ENCODE measurements around the gene OTOF.

- TF ChIP-seq REST (IDR thresholded peaks at IDR 0.05; ENCODE audit: insufficient read depth in 1 of 2, low read depth in 2 of 2, low read length in 2 of 2), result no peak
- TF ChIP-seq POLR2AphosphoS5 (IDR thresholded peaks at IDR 0.05; ENCODE audit: low read depth, low read length), result no peak
- TF ChIP-seq SIN3A (IDR thresholded peaks at IDR 0.05; ENCODE audit: borderline replicate concordance, insufficient read depth, low read length), result no peak
These were observed 11.4 kb upstream of the OTOF start for GRCh38 chr2:26489213-26489850.

All from PFSK-1 (cell line).